Bone marrow (tissue), 2 donors: ENCODE measurements around the gene STARD10.
"Not testable (repeated sequence)": the region's sequence is repeated elsewhere in the genome, so short reads cannot be mapped to it uniquely, and the experiment has no call there.

ENCODE experiments used
- DNase-seq, 2 donors: peaks; one replicate each; lab custom pipeline; 2025; lab: John Stamatoyannopoulos, UW

Gene STARD10

GRCh38 chr11:72793425-72794367 is at the start of gene STARD10:
STARD10 (minus strand) TSS chr11:72794047; CDS start chr11:72781181, 12,866 bp downstream.
- peak; percentile 88 to 93 for DNase-seq

- DNase-seq: no peak
These were observed 48.9 kb upstream of the STARD10 start for GRCh38 chr11:72842653-72843330.

- DNase-seq: no peak
These were observed 48.3 kb upstream of the STARD10 start for GRCh38 chr11:72842126-72842525.

GRCh38 chr11:72841397-72841796 is 47.5 kb upstream of the STARD10 start:
- no peak for DNase-seq

GRCh38 chr11:72840780-72841179 is 46.9 kb upstream of the STARD10 start:
- DNase-seq: no peak

- DNase-seq: no peak
These were observed 45.0 kb upstream of the STARD10 start for GRCh38 chr11:72838691-72839305.

- no peak for DNase-seq
These were observed 42.3 kb upstream of the STARD10 start for GRCh38 chr11:72836111-72836510.

GRCh38 chr11:72834905-72835304 is 41.1 kb upstream of the STARD10 start:
- DNase-seq: no peak

- DNase-seq: no peak
These were observed 40.1 kb upstream of the STARD10 start for GRCh38 chr11:72833811-72834493.

- no peak for DNase-seq
These were observed 39.4 kb upstream of the STARD10 start for GRCh38 chr11:72833083-72833733.

- no peak for DNase-seq
These were observed 38.6 kb upstream of the STARD10 start for GRCh38 chr11:72832301-72833082.

- DNase-seq: peak; percentile 12 to 34
These were observed 37.9 kb upstream of the STARD10 start for GRCh38 chr11:72831521-72832300.

- DNase-seq: no peak
These were observed 36.2 kb upstream of the STARD10 start for GRCh38 chr11:72829884-72830533.

- no peak for DNase-seq
These were observed 35.3 kb upstream of the STARD10 start for GRCh38 chr11:72829178-72829577.

GRCh38 chr11:72828692-72829101 is 34.9 kb upstream of the STARD10 start:
- no peak for DNase-seq

- no peak for DNase-seq
These were observed 34.3 kb upstream of the STARD10 start for GRCh38 chr11:72828081-72828567.

GRCh38 chr11:72827656-72828055 is 33.8 kb upstream of the STARD10 start:
- not testable (repeated sequence) for DNase-seq

- DNase-seq: no peak
These were observed 33.2 kb upstream of the STARD10 start for GRCh38 chr11:72826942-72827480.
